ENCODE results near the gene IFNK. TPM values are rescaled to one million over a fixed set of nuclear protein-coding genes. Genes with fewer than 3 reads are reported as not detected.

The IFNK gene
- total and polyA plus RNA-seq, 2 donors (not counting 3 experiments of a cell fraction or from before 2014, with no cell fraction given): not detected

GRCh38 chr9:27537756-27538155 is 13.7 kb downstream of the IFNK start:
- FAIRE-seq: no peak
- no peak overlapping the region for H2AFZ ChIP-seq (ENCODE audit: low read depth, low read length)
- CTCF ChIA-PET: interaction anchor here (3.0 kb wide), 1 partner anchor 204 kb away, joined by 12 read pairs; no protein-coding TSS in a partner anchor
- no peak overlapping the region for H3K27ac ChIP-seq (ENCODE audit: insufficient read depth, low read depth, low read length)
- no peak overlapping the region for H3K4me2 ChIP-seq (ENCODE audit: insufficient read depth, low read length)
- no peaks in the 10 kb centered on the region for H3K36me3 ChIP-seq (ENCODE audit: control insufficient read depth in 2 of 2, extremely low read depth in 1 of 2, insufficient read depth in 2 of 2, low read length in 2 of 2)
- POLR2A ChIA-PET: no interaction called here
- H3K4me1 ChIP-seq (ENCODE audit: control insufficient read depth, extremely low read depth, insufficient read depth, low read length): no peaks in the 10 kb centered on the region
- intact Hi-C loops (cut with micrococcal nuclease): no loop called here
- no peak overlapping the region for H3K4me3 ChIP-seq (replicated peaks in 1 of 3; ENCODE audit: insufficient read depth in 1 of 3, low read depth in 1 of 3, low read length in 3 of 3)
- no peaks in the 10 kb centered on the region for H3K79me2 ChIP-seq (ENCODE audit: control insufficient read depth, insufficient read depth, low read length)
- dilution Hi-C loops (cut with MboI; ENCODE audit: extremely low pct_ligation_motif_present, low sequenced_read_pairs): no loop called here
- no peak for DNase-seq (ENCODE audit: low read depth, low spot score)
- no peak overlapping the region for H3K9ac ChIP-seq (replicated peaks; ENCODE audit: extremely low read depth, insufficient read depth, low read length)
- no TSS peak for BruUV-seq (replicated peaks)
- H3K9me1 ChIP-seq (replicated peaks; ENCODE audit: control insufficient read depth, extremely low read depth, insufficient read depth, low read length): no peaks in the 10 kb centered on the region
- no peaks in the 10 kb centered on the region for H4K20me1 ChIP-seq (replicated peaks; ENCODE audit: control insufficient read depth, extremely low read depth, insufficient read depth, low read length)
- no peaks in the 10 kb centered on the region for H3K9me3 ChIP-seq (replicated peaks; ENCODE audit: control insufficient read depth, insufficient read depth, low read length)
- no peak for TF ChIP-seq POLR2A (IDR thresholded peaks at IDR 0.05; ENCODE audit: low read depth, low read length)
- no peak for TF ChIP-seq MYC (IDR thresholded peaks at IDR 0.05; ENCODE audit: low read depth, low read length)
- no peak for TF ChIP-seq CTCF (IDR thresholded peaks at IDR 0.05; ENCODE audit: extremely low read depth in 1 of 2, insufficient read depth in 1 of 2, low read depth in 1 of 2, low read length in 2 of 2)
- no peak for TF ChIP-seq GATA2 (IDR thresholded peaks at IDR 0.05; ENCODE audit: insufficient read depth, insufficient read length, low read depth, low read length)
- TF ChIP-seq EZH2 (IDR thresholded peaks at IDR 0.05; ENCODE audit: borderline replicate concordance, low read depth, low read length, severe bottlenecking): no peak
- no peak for TF ChIP-seq JUN (IDR thresholded peaks at IDR 0.05; ENCODE audit: borderline replicate concordance, insufficient read depth, insufficient read length, low read depth)
- TF ChIP-seq MAX (IDR thresholded peaks at IDR 0.05; ENCODE audit: insufficient read depth, insufficient read length): no peak
- TF ChIP-seq FOS (IDR thresholded peaks at IDR 0.05; ENCODE audit: borderline replicate concordance, insufficient read depth, low read length): no peak
- TF ChIP-seq POLR2AphosphoS5 (IDR thresholded peaks at IDR 0.05; ENCODE audit: insufficient read depth, low read depth, low read length): no peak
- no peaks in the 10 kb centered on the region for H3K27me3 ChIP-seq (ENCODE audit: control insufficient read depth in 2 of 2, insufficient read depth in 2 of 2, low read length in 2 of 2)
